ENCODE results near the gene CAMTA1. TPM values are rescaled to one million over a fixed set of nuclear protein-coding genes. Genes with fewer than 3 reads are reported as not detected.

Gene CAMTA1
- total RNA-seq, 1 experiment from 2014 or later: 69.5 TPM

DNA sequence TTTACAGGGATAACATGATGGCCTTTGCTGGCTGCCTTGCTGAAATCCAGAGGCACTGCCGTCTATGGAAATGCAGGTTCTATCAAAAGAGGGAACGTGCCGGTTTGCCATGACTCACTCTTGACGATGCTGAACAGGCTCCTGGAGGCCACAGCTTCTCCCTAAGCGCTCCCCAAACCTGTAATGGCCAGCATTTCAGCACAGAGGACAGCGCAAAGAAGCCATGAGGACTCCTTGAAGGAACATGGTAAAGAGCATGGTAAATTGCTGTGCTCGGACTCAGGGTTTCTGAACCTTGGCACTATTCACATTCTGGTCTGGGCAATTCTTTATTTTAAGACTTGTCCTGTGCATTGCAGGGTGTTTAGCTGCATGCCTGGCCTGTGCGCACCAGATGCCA is 217.5 kb downstream of the CAMTA1 start:
- TF ChIP-seq RAD21 (IDR thresholded peaks at IDR 0.05; ENCODE audit: low read depth) (no peak), EZH2phosphoT487 (IDR thresholded peaks at IDR 0.05; ENCODE audit: borderline replicate concordance) (no peak), CBX3 (IDR thresholded peaks at IDR 0.05; ENCODE audit: low read depth) (no peak), SP1 (IDR thresholded peaks at IDR 0.05; ENCODE audit: low read depth) (no peak), YY1 (IDR thresholded peaks at IDR 0.05; ENCODE audit: extremely low read depth, insufficient replicate concordance, low read depth, low read length) (no peak), CEBPB (IDR thresholded peaks at IDR 0.05; ENCODE audit: low read depth) (no peak), SIN3A (IDR thresholded peaks at IDR 0.05; ENCODE audit: low read depth) (no peak), POLR2A (IDR thresholded peaks at IDR 0.05; ENCODE audit: borderline replicate concordance, extremely low read depth, insufficient read depth, insufficient read length) (no peak)
- TF ChIP-seq, protein P1, sequence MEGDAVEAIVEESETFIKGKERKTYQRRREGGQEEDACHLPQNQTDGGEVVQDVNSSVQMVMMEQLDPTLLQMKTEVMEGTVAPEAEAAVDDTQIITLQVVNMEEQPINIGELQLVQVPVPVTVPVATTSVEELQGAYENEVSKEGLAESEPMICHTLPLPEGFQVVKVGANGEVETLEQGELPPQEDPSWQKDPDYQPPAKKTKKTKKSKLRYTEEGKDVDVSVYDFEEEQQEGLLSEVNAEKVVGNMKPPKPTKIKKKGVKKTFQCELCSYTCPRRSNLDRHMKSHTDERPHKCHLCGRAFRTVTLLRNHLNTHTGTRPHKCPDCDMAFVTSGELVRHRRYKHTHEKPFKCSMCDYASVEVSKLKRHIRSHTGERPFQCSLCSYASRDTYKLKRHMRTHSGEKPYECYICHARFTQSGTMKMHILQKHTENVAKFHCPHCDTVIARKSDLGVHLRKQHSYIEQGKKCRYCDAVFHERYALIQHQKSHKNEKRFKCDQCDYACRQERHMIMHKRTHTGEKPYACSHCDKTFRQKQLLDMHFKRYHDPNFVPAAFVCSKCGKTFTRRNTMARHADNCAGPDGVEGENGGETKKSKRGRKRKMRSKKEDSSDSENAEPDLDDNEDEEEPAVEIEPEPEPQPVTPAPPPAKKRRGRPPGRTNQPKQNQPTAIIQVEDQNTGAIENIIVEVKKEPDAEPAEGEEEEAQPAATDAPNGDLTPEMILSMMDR (IDR thresholded peaks at IDR 0.05 in 2 of 3, conservative IDR thresholded peaks at IDR 0.05 in 1 of 3; ENCODE audit: borderline replicate concordance in 1 of 3, insufficient read depth in 1 of 3, low read depth in 2 of 3, low read length in 2 of 3): no peak
- no TSS peak for BruUV-seq (replicated peaks)
- Histone ChIP-seq H3K36me3 (ENCODE audit: control insufficient read depth in 1 of 2, insufficient read depth in 2 of 2, low read length in 2 of 2) (no peaks in the 10 kb centered on the region), H3K79me2 (ENCODE audit: insufficient read depth, low read length) (no peaks in the 10 kb centered on the region), H3K9me2 (ENCODE audit: insufficient read depth) (no peaks in the 10 kb centered on the region), H3K4me2 (ENCODE audit: low read length) (no peak overlapping the region), H4K20me1 (ENCODE audit: insufficient read depth) (no peaks in the 10 kb centered on the region), H2AFZ (ENCODE audit: low read depth, low read length, poor library complexity, severe bottlenecking) (no peak overlapping the region), H3K9me3 (ENCODE audit: control insufficient read depth in 1 of 2, insufficient read depth in 1 of 2, low read depth in 1 of 2, low read length in 2 of 2) (no peaks in the 10 kb centered on the region), H3K4me3 (replicated peaks in 1 of 2; ENCODE audit: low read depth in 1 of 2, low read length in 2 of 2) (no peak overlapping the region), H3K9ac (ENCODE audit: low read length) (no peak overlapping the region), H3K27me3 (ENCODE audit: insufficient read depth, low read length) (peaks cover 5% of the 10 kb centered on the region; the same call in 1 of the 2 replicates), H3K4me1 (ENCODE audit: control insufficient read depth in 1 of 2, insufficient read depth in 2 of 2, low read length in 2 of 2) (peaks cover 0 to 7% of the 10 kb centered on the region in 2 experiments; a peak in 3 of 4 replicates), H3K27ac (ENCODE audit: low read depth, low read length) (no peak overlapping the region)
- ChIA-PET RAD21 (ENCODE audit: low non-redundant PET in 1 of 2, low total read pairs in 2 of 2, uncharacterized antibody in 2 of 2, unreplicated experiment in 2 of 2) (no interaction called here), CTCF (interaction anchor here (1.2 kb wide), 1 partner anchor 67 kb away, joined by 3 read pairs; no protein-coding TSS in a partner anchor), POLR2A (no interaction called here)
- DNase-seq (ENCODE audit: low read depth, low spot score): no peak
- ATAC-seq: no peak
- intact Hi-C loops (cut with micrococcal nuclease): no loop called here

DNA sequence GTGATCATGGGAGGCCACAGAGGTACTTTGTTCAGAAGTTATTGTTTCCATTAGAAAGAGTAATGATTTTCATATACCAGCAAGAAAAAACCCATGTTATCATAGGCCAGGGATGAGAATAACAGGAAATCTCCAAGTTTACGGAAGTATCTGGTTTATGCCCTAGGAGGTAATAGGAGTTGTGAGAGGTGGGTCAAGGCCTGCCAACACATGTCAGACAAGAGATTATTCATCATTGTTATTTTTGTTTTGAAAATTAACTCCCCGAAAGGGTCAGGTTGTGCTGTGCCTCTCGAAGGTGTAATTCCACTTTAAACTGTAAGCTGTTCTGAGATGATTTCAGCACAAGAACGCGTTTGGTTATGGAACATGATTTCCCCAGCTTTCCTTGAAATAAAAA is 218.4 kb downstream of the CAMTA1 start:
- H3K79me2 ChIP-seq (ENCODE audit: insufficient read depth, low read length): no peaks in the 10 kb centered on the region
- no peak overlapping the region for H3K9ac ChIP-seq (ENCODE audit: low read length)
- no peak for TF ChIP-seq CBX3 (IDR thresholded peaks at IDR 0.05; ENCODE audit: low read depth)
- no peak for TF ChIP-seq ZNF274 (IDR thresholded peaks at IDR 0.05; ENCODE audit: low read depth, low read length)
- no peak for TF ChIP-seq ELF1 (IDR thresholded peaks at IDR 0.05; ENCODE audit: borderline replicate concordance, low read depth)
- no peak for TF ChIP-seq RAD21 (IDR thresholded peaks at IDR 0.05; ENCODE audit: low read depth)
- no peak for TF ChIP-seq EZH2 (IDR thresholded peaks at IDR 0.05)
- TF ChIP-seq, protein P2, sequence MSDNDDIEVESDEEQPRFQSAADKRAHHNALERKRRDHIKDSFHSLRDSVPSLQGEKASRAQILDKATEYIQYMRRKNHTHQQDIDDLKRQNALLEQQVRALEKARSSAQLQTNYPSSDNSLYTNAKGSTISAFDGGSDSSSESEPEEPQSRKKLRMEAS (IDR thresholded peaks at IDR 0.05): no peak
- TF ChIP-seq, protein P1 (IDR thresholded peaks at IDR 0.05 in 2 of 3, conservative IDR thresholded peaks at IDR 0.05 in 1 of 3; ENCODE audit: borderline replicate concordance in 1 of 3, insufficient read depth in 1 of 3, low read depth in 2 of 3, low read length in 2 of 3): no peak
- TF ChIP-seq SP1 (IDR thresholded peaks at IDR 0.05; ENCODE audit: low read depth): no peak
- TF ChIP-seq POLR2AphosphoS5 (IDR thresholded peaks at IDR 0.05; ENCODE audit: low read depth, low read length): no peak
- TF ChIP-seq FOSL1 (IDR thresholded peaks at IDR 0.05; ENCODE audit: low read depth): no peak

More for the DNA sequence above, 218.4 kb downstream of the CAMTA1 start:
- no peaks in the 10 kb centered on the region for H3K9me3 ChIP-seq (ENCODE audit: control insufficient read depth in 1 of 2, insufficient read depth in 1 of 2, low read depth in 1 of 2, low read length in 2 of 2)
- POLR2A ChIA-PET: no interaction called here
- H3K27me3 ChIP-seq (ENCODE audit: insufficient read depth, low read length): peaks cover 5% of the 10 kb centered on the region; the same call in 1 of the 2 replicates
- intact Hi-C loops (cut with micrococcal nuclease): no loop called here
- ATAC-seq (no peak), DNase-seq (ENCODE audit: low read depth, low spot score) (no peak)
- H3K9me2 ChIP-seq (ENCODE audit: insufficient read depth): no peaks in the 10 kb centered on the region
- RAD21 ChIA-PET (ENCODE audit: low non-redundant PET in 1 of 2, low total read pairs in 2 of 2, uncharacterized antibody in 2 of 2, unreplicated experiment in 2 of 2): no interaction called here
- H3K36me3 ChIP-seq (ENCODE audit: control insufficient read depth in 1 of 2, insufficient read depth in 2 of 2, low read length in 2 of 2): no peaks in the 10 kb centered on the region
- H3K4me2 ChIP-seq (ENCODE audit: low read length): no peak overlapping the region
- no peak overlapping the region for H3K27ac ChIP-seq (ENCODE audit: low read depth, low read length)
- CTCF ChIA-PET: interaction anchor here (1.2 kb wide), 1 partner anchor 66 kb away, joined by 3 read pairs; no protein-coding TSS in a partner anchor
- no peaks in the 10 kb centered on the region for H3K4me1 ChIP-seq (ENCODE audit: control insufficient read depth in 1 of 2, insufficient read depth in 2 of 2, low read length in 2 of 2)
- H4K20me1 ChIP-seq (ENCODE audit: insufficient read depth): no peaks in the 10 kb centered on the region
- BruUV-seq (replicated peaks): no TSS peak
- no peak overlapping the region for H3K4me3 ChIP-seq (replicated peaks in 1 of 2; ENCODE audit: low read depth in 1 of 2, low read length in 2 of 2)
- no peak overlapping the region for H2AFZ ChIP-seq (ENCODE audit: low read depth, low read length, poor library complexity, severe bottlenecking)

Measured in HCT116 (cell line).